ENCODE measurements around the gene CSMD2.
"Not testable (repeated sequence)": the region's sequence is repeated elsewhere in the genome, so short reads cannot be mapped to it uniquely, and the experiment has no call there.

The CSMD2 gene

GRCh38 chr1:34188985-34189384, 24.0 kb upstream of the CSMD2 start:
- H3K9me2 ChIP-seq (replicated peaks; ENCODE audit: insufficient read depth, low read length): no peaks in the 10 kb centered on the region
- no peak overlapping the region for H2AFZ ChIP-seq (ENCODE audit: low read depth, low read length, severe bottlenecking)
- no peaks in the 10 kb centered on the region for H3K79me2 ChIP-seq (ENCODE audit: insufficient read depth, low read length)
- H4K20me1 ChIP-seq (ENCODE audit: low read depth, low read length): no peaks in the 10 kb centered on the region
- H3K27ac ChIP-seq (ENCODE audit: low read depth, low read length): no peak overlapping the region
- H3K36me3 ChIP-seq (ENCODE audit: low read length): no peaks in the 10 kb centered on the region
- TF ChIP-seq EZH2phosphoT487 (conservative IDR thresholded peaks at IDR 0.05; ENCODE audit: low read length) (no peak), CTCF (IDR thresholded peaks at IDR 0.05; ENCODE audit: insufficient read depth, low read length, poor library complexity, severe bottlenecking) (no peak)
- H3K4me2 ChIP-seq (ENCODE audit: low read depth, low read length, poor library complexity, severe bottlenecking): no peak overlapping the region
- no peak overlapping the region for H3K4me3 ChIP-seq (ENCODE audit: insufficient read depth, low read length, poor library complexity, severe bottlenecking)
- H3K9ac ChIP-seq (ENCODE audit: low read length): no peak overlapping the region
- no peaks in the 10 kb centered on the region for H3K27me3 ChIP-seq (ENCODE audit: low read length)
- H3F3A ChIP-seq (ENCODE audit: insufficient read depth): no peaks in the 10 kb centered on the region
- H3K9me3 ChIP-seq (ENCODE audit: insufficient read depth, low read length): no peaks in the 10 kb centered on the region

DNA sequence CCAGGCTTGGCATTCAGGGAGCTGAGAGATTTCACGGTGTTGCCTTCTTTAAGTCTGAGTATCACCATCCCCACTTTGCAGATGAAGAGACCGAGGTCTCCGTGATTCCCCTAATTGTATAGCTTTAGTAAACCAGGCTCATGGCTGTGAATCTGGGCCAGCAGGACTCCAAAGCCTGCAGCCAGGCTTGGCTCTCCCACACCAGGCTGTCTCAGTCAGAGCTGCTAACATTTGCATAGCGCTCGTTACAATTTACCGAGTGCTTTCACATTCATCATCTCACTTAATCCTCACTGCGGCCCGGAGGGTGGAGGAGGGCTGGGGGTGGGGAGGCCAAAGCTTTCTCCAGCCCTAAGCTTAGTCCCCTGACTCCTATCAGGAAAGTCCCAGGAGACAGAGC, 23.4 kb upstream of the CSMD2 start:
- TF ChIP-seq CTCF (IDR thresholded peaks at IDR 0.05; ENCODE audit: insufficient read depth, low read length, poor library complexity, severe bottlenecking): no peak
- TF ChIP-seq EZH2phosphoT487 (conservative IDR thresholded peaks at IDR 0.05; ENCODE audit: low read length): no peak
- no peaks in the 10 kb centered on the region for H3K9me3 ChIP-seq (ENCODE audit: insufficient read depth, low read length)
- no peak overlapping the region for H3K27ac ChIP-seq (ENCODE audit: low read depth, low read length)
- no peaks in the 10 kb centered on the region for H3K79me2 ChIP-seq (ENCODE audit: insufficient read depth, low read length)
- no peaks in the 10 kb centered on the region for H4K20me1 ChIP-seq (ENCODE audit: low read depth, low read length)
- no peaks in the 10 kb centered on the region for H3K27me3 ChIP-seq (ENCODE audit: low read length)
- H3F3A ChIP-seq (ENCODE audit: insufficient read depth): no peaks in the 10 kb centered on the region
- H3K9ac ChIP-seq (ENCODE audit: low read length): no peak overlapping the region
- H3K4me3 ChIP-seq (ENCODE audit: insufficient read depth, low read length, poor library complexity, severe bottlenecking): no peak overlapping the region
- H3K36me3 ChIP-seq (ENCODE audit: low read length): no peaks in the 10 kb centered on the region
- no peak overlapping the region for H2AFZ ChIP-seq (ENCODE audit: low read depth, low read length, severe bottlenecking)
- H3K4me2 ChIP-seq (ENCODE audit: low read depth, low read length, poor library complexity, severe bottlenecking): no peak overlapping the region
- H3K9me2 ChIP-seq (replicated peaks; ENCODE audit: insufficient read depth, low read length): no peaks in the 10 kb centered on the region

GRCh38 chr1:34186741-34187494, 21.9 kb upstream of the CSMD2 start:
- Histone ChIP-seq H2AFZ (ENCODE audit: low read depth, low read length, severe bottlenecking) (no peak overlapping the region), H3K27ac (ENCODE audit: low read depth, low read length) (no peak overlapping the region), H3K4me2 (ENCODE audit: low read depth, low read length, poor library complexity, severe bottlenecking) (no peak overlapping the region), H3K9me2 (replicated peaks; ENCODE audit: insufficient read depth, low read length) (no peaks in the 10 kb centered on the region), H4K20me1 (ENCODE audit: low read depth, low read length) (no peaks in the 10 kb centered on the region), H3K36me3 (ENCODE audit: low read length) (no peaks in the 10 kb centered on the region), H3K9ac (ENCODE audit: low read length) (no peak overlapping the region), H3K4me3 (ENCODE audit: insufficient read depth, low read length, poor library complexity, severe bottlenecking) (no peak overlapping the region), H3F3A (ENCODE audit: insufficient read depth) (no peaks in the 10 kb centered on the region), H3K79me2 (ENCODE audit: insufficient read depth, low read length) (no peaks in the 10 kb centered on the region), H3K27me3 (ENCODE audit: low read length) (no peaks in the 10 kb centered on the region), H3K9me3 (ENCODE audit: insufficient read depth, low read length) (no peaks in the 10 kb centered on the region)
- TF ChIP-seq CTCF (IDR thresholded peaks at IDR 0.05; ENCODE audit: insufficient read depth, low read length, poor library complexity, severe bottlenecking) (no peak), EZH2phosphoT487 (conservative IDR thresholded peaks at IDR 0.05; ENCODE audit: low read length) (no peak)

DNA sequence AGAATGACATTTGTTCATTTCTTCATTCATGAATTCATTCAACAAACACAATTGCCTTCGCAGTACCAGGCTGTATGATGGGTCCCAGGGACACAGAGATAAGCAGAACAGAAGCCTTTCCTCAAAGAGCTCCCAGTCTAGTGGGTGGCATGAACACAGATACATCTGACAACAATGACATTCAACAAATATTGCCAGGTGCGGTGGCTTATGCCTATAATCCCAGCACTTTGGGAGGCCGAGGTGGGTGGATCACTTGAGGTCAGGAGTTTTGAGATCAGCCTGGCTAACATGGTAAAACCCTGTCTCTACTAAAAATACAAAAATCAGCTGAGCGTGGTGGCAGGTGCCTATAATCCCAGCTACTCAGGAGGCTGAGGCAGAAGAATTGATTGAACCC, 18.4 kb upstream of the CSMD2 start:
- H3K79me2 ChIP-seq (ENCODE audit: insufficient read depth, low read length); H3K9ac ChIP-seq (ENCODE audit: low read length); H3F3A ChIP-seq (ENCODE audit: insufficient read depth); H4K20me1 ChIP-seq (ENCODE audit: low read depth, low read length); H3K9me3 ChIP-seq (ENCODE audit: insufficient read depth, low read length); H3K4me2 ChIP-seq (ENCODE audit: low read depth, low read length, poor library complexity, severe bottlenecking); H3K27me3 ChIP-seq (ENCODE audit: low read length); H3K36me3 ChIP-seq (ENCODE audit: low read length); H3K4me3 ChIP-seq (ENCODE audit: insufficient read depth, low read length, poor library complexity, severe bottlenecking); H3K9me2 ChIP-seq (replicated peaks; ENCODE audit: insufficient read depth, low read length); H3K27ac ChIP-seq (ENCODE audit: low read depth, low read length); H2AFZ ChIP-seq (ENCODE audit: low read depth, low read length, severe bottlenecking): not testable (repeated sequence)
